Measurements from ENCODE around the gene FTCD.

- no peak for TF ChIP-seq CTCF (IDR thresholded peaks at IDR 0.05; ENCODE audit: borderline replicate concordance, extremely low read depth, low read length, poor library complexity, severe bottlenecking)
- no peak for TF ChIP-seq EZH2 (IDR thresholded peaks at IDR 0.05; ENCODE audit: borderline replicate concordance, low read depth, low read length, severe bottlenecking)
These were observed 58.6 kb downstream of the FTCD start for GRCh38 chr21:46096596-46097335.

Data from DND-41 (cell line).